Fibroblast of lung (primary cell): ENCODE results near the gene PPARGC1A. TPM values are rescaled to one million over a fixed set of nuclear protein-coding genes. Genes with fewer than 3 reads are reported as not detected.

Experiments
- DNase-seq, 2 donors: peaks; one replicate each; pipeline versions ENCODE4 v3.0.0 to v3.0.0-alpha.2; 2010; ENCODE audit warnings: low read depth in 2 of 2
- H2AFZ ChIP-seq: 2 replicates; pipeline ENCODE4 v1.5.1; 2012; ENCODE audit warnings: low read length, control low read depth, inconsistent platforms
- H3K27ac ChIP-seq: 2 replicates; pipeline ENCODE4 v1.5.1; 2011; ENCODE audit warnings: low read length, control low read depth; ENCODE audit not compliant: insufficient read depth
- H3K27me3 ChIP-seq: 2 replicates; pipeline ENCODE4 v1.5.1; 2011; ENCODE audit warnings: mild to moderate bottlenecking, low read length; ENCODE audit not compliant: control insufficient read depth, insufficient read depth
- H3K36me3 ChIP-seq: 2 replicates; pipeline ENCODE4 v1.5.1; 2011; ENCODE audit warnings: low read length; ENCODE audit not compliant: control insufficient read depth, insufficient read depth
- H3K4me1 ChIP-seq: 2 replicates; pipeline ENCODE4 v1.5.1; 2011; ENCODE audit warnings: low read length; ENCODE audit not compliant: control insufficient read depth, insufficient read depth; ENCODE audit errors: extremely low read depth
- H3K4me2 ChIP-seq: 2 replicates; pipeline ENCODE4 v1.5.1; 2011; ENCODE audit warnings: low read length, control low read depth; ENCODE audit not compliant: insufficient read depth; ENCODE audit errors: extremely low read depth
- H3K4me3 ChIP-seq, 4 experiments: fragments of 200-600 bp in 1 of 4; sonication (generic) in 1 of 4; replicated peaks in 1 of 4; 2 replicates each; pipeline ENCODE4 v1.5.1; 2011 to 2016; ENCODE audit warnings: low read length in 4 of 4, low read depth in 3 of 4, mild to moderate bottlenecking in 3 of 4, control low read depth in 2 of 4, inconsistent platforms in 1 of 4, mixed read lengths in 1 of 4; ENCODE audit not compliant: insufficient read depth in 1 of 4; ENCODE audit errors: control extremely low read depth in 1 of 4
- H3K79me2 ChIP-seq: 2 replicates; pipeline ENCODE4 v1.5.1; 2012; ENCODE audit warnings: mild to moderate bottlenecking, low read length, inconsistent platforms; ENCODE audit not compliant: control insufficient read depth, insufficient read depth
- H3K9ac ChIP-seq: 2 replicates; pipeline ENCODE4 v1.5.1; 2011; ENCODE audit warnings: mild to moderate bottlenecking, low read length, control low read depth; ENCODE audit not compliant: insufficient read depth
- H3K9me3 ChIP-seq: 2 replicates; pipeline ENCODE4 v1.5.1; 2012; ENCODE audit warnings: low read depth, low read length; ENCODE audit not compliant: control insufficient read depth, insufficient read depth
- H4K20me1 ChIP-seq: 2 replicates; pipeline ENCODE4 v1.5.1; 2011; ENCODE audit warnings: low read length; ENCODE audit not compliant: control insufficient read depth, insufficient read depth; ENCODE audit errors: extremely low read depth
- EZH2 ChIP-seq: IDR thresholded peaks from 2 replicates; pipeline ENCODE4 v1.5.1; 2012; ENCODE audit warnings: low read length, control low read depth, mild to moderate bottlenecking; ENCODE audit errors: missing control alignments
- polyA plus RNA-seq, 2 donors: library from polyadenylated mRNA; depleted of rRNA in 1 of 2; stranded (reverse) in 1 of 2; unstranded in 1 of 2; fragments of >200 nt; gene quantifications; 2 replicates each; pipeline ENCODE4 v1.2.1, GENCODE V29; 2011 to 2012; ENCODE audit warnings: missing spikeins in 1 of 2
- total RNA-seq: library from RNA; depleted of rRNA; stranded (reverse); fragments of >200 nt; gene quantifications from 2 replicates; pipeline ENCODE4 v1.2.1, GENCODE V29; 2014
- TF ChIP-seq, protein P1 (sequence below), 2 donors: IDR thresholded peaks in 1 of 2; conservative IDR thresholded peaks in 1 of 2; 1 replicate in 1 of 2; 2 replicates in 1 of 2; pipeline ENCODE4 v1.5.1; 2011 to 2012; ENCODE audit warnings: low read length in 2 of 2, control low read depth in 1 of 2, inconsistent platforms in 1 of 2, low read depth in 1 of 2, mild to moderate bottlenecking in 1 of 2

The PPARGC1A gene
- total and polyA plus RNA-seq, 2 donors (not counting 1 experiment from before 2014, with no cell fraction given): 1.3 to 6.9 TPM

DNA sequence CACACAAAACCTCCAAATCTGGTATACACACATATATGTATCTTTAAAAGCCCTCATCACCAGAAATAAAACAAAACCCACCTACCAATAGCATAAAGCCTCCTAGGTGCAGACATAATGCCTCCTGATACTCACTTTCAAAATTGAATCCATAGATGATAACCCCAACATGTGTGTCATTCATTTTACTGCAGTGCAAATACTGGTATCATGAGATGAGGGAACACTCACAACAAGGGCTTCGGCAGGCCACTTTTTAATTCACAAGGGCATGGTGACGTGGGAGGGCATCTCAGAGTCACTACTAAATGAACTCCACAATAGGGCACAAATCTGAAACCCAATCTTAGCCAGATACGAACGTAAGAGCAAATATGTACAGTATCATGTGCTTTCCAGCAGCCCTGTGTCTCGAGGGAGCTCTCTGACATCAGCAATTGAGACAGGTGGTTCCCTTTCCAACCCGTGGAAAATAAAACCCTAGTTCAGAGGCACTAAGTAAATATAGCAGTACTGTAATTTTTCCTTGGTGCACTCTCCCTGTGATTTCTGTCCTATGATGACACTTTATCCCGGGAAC lies 14.1 kb upstream of the PPARGC1A start:
- no peak overlapping the region for H3K4me3 ChIP-seq
- no peak overlapping the region for H3K4me2 ChIP-seq
- H3K27me3 ChIP-seq: no peaks in the 10 kb centered on the region
- TF ChIP-seq, protein P1, sequence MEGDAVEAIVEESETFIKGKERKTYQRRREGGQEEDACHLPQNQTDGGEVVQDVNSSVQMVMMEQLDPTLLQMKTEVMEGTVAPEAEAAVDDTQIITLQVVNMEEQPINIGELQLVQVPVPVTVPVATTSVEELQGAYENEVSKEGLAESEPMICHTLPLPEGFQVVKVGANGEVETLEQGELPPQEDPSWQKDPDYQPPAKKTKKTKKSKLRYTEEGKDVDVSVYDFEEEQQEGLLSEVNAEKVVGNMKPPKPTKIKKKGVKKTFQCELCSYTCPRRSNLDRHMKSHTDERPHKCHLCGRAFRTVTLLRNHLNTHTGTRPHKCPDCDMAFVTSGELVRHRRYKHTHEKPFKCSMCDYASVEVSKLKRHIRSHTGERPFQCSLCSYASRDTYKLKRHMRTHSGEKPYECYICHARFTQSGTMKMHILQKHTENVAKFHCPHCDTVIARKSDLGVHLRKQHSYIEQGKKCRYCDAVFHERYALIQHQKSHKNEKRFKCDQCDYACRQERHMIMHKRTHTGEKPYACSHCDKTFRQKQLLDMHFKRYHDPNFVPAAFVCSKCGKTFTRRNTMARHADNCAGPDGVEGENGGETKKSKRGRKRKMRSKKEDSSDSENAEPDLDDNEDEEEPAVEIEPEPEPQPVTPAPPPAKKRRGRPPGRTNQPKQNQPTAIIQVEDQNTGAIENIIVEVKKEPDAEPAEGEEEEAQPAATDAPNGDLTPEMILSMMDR (conservative IDR thresholded peaks at IDR 0.05 in 1 of 2, IDR thresholded peaks at IDR 0.05 in 1 of 2; ENCODE audit: low read depth in 1 of 2, low read length in 2 of 2): no peak
- H4K20me1 ChIP-seq: no peaks in the 10 kb centered on the region
- H3K79me2 ChIP-seq: no peaks in the 10 kb centered on the region
- H3K9me3 ChIP-seq: no peaks in the 10 kb centered on the region
- no peak for DNase-seq
- no peaks in the 10 kb centered on the region for H3K4me1 ChIP-seq
- no peaks in the 10 kb centered on the region for H3K36me3 ChIP-seq
- no peak overlapping the region for H3K27ac ChIP-seq
- no peak overlapping the region for H2AFZ ChIP-seq
- no peak overlapping the region for H3K9ac ChIP-seq

DNA sequence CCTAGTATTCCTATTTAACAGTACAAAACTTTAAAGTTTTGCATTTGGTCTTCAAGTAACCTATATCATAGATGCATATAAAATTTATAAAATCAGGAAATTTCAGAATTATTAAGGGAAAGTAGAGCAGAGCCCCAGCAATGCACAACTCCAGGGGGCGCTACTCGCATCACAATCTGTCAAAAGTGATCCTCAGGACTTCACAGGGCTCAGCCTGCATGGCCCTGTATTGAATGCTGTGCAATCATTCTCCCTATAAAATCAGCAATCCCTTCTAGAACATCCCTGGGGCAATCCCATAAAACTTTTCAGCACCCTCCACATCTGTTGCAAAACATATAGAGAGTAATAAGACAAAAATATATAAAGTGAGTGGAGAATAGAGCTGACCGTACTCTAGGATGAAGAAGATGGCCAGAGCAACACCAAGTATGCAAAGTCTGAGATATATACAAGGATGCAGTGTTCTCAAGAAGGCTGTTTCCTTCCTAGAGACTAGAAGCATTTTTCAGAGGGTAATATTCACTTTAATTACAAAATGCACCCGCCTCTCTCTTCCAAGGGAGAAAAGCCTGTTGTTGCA lies 12.5 kb upstream of the PPARGC1A start:
- H3K36me3 ChIP-seq: no peaks in the 10 kb centered on the region
- no peak overlapping the region for H3K9ac ChIP-seq
- no peak for DNase-seq
- H3K79me2 ChIP-seq: no peaks in the 10 kb centered on the region
- no peak overlapping the region for H2AFZ ChIP-seq
- no peaks in the 10 kb centered on the region for H3K4me1 ChIP-seq
- no peaks in the 10 kb centered on the region for H3K27me3 ChIP-seq
- TF ChIP-seq, protein P1 (conservative IDR thresholded peaks at IDR 0.05 in 1 of 2, IDR thresholded peaks at IDR 0.05 in 1 of 2; ENCODE audit: low read depth in 1 of 2, low read length in 2 of 2): no peak
- no peak for TF ChIP-seq EZH2
- no peak overlapping the region for H3K27ac ChIP-seq
- no peak overlapping the region for H3K4me3 ChIP-seq
- no peaks in the 10 kb centered on the region for H4K20me1 ChIP-seq
- no peak overlapping the region for H3K4me2 ChIP-seq
- no peaks in the 10 kb centered on the region for H3K9me3 ChIP-seq

DNA sequence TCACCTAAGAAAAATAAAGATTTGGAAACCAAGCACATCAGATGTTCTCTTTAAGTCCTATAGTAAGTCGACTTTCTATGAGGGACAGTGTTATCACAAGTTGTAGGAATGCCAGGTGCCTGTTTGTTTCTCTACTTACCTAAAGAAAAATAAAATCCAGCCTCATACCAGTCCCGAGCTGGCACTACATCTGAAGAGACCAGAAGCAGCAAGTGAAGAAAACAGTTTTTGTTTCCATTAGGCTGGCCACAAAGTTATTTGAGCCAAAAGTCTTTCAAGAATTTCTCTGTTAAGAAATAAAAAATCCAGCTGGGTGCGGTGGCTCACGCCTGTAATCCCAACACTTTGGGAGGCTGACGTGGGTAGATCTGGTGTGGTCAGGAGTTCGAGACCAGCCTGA lies 10.8 kb upstream of the PPARGC1A start:
- no peak overlapping the region for H3K9ac ChIP-seq
- H3K79me2 ChIP-seq: no peaks in the 10 kb centered on the region
- H2AFZ ChIP-seq: no peak overlapping the region
- H3K27me3 ChIP-seq: no peaks in the 10 kb centered on the region
- H3K9me3 ChIP-seq: no peaks in the 10 kb centered on the region
- H3K36me3 ChIP-seq: no peaks in the 10 kb centered on the region
- H4K20me1 ChIP-seq: no peaks in the 10 kb centered on the region
- H3K27ac ChIP-seq: no peak overlapping the region
- no peak for DNase-seq
- TF ChIP-seq, protein P1 (conservative IDR thresholded peaks at IDR 0.05 in 1 of 2, IDR thresholded peaks at IDR 0.05 in 1 of 2; ENCODE audit: low read depth in 1 of 2, low read length in 2 of 2): no peak
- no peak for TF ChIP-seq EZH2
- no peak overlapping the region for H3K4me2 ChIP-seq
- no peaks in the 10 kb centered on the region for H3K4me1 ChIP-seq
- H3K4me3 ChIP-seq: no peak overlapping the region
